Body of pancreas (tissue), 4 donors: ENCODE data around the gene SSTR1.

Experiments
- POLR2A ChIP-seq, 3 donors: fragments of 450-650 bp; IDR thresholded peaks; one replicate each; pipeline ENCODE4 v1.6.1; 2016; ENCODE audit warnings: antibody characterized with exemption in 3 of 3, mild to moderate bottlenecking in 2 of 3
- TF ChIP-seq, protein P1 (sequence below), 7 experiments: fragments of 450-650 bp in 4 of 7; fragments of 200-600 bp in 3 of 7; sonication (generic) in 3 of 7; IDR thresholded peaks; one replicate each; pipeline ENCODE4 v1.5.1; 2016 to 2019; ENCODE audit warnings: antibody characterized with exemption in 7 of 7

DNA sequence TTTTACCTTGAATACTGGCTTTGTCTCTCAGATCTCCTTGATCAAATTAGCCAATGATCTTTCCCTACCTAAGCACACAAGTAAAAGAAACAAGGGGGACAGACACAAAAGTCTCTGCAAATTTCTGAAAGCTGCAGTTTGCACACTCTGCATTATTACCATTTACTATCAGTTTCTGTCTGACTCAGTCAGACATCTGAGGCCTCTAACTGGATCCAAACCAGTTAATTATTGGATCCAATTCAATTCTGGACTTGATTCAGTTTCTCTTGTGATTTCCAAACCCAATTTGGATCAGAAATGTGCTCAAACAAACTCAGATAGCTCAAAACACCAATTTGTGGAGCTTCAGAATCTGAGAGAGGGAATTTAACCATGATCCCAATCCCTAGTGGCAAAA, 16.6 kb downstream of the SSTR1 start:
- TF ChIP-seq, protein P1, sequence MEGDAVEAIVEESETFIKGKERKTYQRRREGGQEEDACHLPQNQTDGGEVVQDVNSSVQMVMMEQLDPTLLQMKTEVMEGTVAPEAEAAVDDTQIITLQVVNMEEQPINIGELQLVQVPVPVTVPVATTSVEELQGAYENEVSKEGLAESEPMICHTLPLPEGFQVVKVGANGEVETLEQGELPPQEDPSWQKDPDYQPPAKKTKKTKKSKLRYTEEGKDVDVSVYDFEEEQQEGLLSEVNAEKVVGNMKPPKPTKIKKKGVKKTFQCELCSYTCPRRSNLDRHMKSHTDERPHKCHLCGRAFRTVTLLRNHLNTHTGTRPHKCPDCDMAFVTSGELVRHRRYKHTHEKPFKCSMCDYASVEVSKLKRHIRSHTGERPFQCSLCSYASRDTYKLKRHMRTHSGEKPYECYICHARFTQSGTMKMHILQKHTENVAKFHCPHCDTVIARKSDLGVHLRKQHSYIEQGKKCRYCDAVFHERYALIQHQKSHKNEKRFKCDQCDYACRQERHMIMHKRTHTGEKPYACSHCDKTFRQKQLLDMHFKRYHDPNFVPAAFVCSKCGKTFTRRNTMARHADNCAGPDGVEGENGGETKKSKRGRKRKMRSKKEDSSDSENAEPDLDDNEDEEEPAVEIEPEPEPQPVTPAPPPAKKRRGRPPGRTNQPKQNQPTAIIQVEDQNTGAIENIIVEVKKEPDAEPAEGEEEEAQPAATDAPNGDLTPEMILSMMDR (IDR thresholded peaks at IDR 0.05) = no peak
- TF ChIP-seq POLR2A (IDR thresholded peaks at IDR 0.05) = no peak
